GM12874 (cell line): ENCODE measurements around the gene SON.

ENCODE experiments used
- TF ChIP-seq, protein P1 (sequence below): IDR thresholded peaks from 2 replicates; pipeline ENCODE4 v1.5.1; 2011; ENCODE audit warnings: low read depth, mild to moderate bottlenecking, control low read depth, low read length, moderate library complexity; ENCODE audit not compliant: insufficient read depth

Gene SON, protein sequence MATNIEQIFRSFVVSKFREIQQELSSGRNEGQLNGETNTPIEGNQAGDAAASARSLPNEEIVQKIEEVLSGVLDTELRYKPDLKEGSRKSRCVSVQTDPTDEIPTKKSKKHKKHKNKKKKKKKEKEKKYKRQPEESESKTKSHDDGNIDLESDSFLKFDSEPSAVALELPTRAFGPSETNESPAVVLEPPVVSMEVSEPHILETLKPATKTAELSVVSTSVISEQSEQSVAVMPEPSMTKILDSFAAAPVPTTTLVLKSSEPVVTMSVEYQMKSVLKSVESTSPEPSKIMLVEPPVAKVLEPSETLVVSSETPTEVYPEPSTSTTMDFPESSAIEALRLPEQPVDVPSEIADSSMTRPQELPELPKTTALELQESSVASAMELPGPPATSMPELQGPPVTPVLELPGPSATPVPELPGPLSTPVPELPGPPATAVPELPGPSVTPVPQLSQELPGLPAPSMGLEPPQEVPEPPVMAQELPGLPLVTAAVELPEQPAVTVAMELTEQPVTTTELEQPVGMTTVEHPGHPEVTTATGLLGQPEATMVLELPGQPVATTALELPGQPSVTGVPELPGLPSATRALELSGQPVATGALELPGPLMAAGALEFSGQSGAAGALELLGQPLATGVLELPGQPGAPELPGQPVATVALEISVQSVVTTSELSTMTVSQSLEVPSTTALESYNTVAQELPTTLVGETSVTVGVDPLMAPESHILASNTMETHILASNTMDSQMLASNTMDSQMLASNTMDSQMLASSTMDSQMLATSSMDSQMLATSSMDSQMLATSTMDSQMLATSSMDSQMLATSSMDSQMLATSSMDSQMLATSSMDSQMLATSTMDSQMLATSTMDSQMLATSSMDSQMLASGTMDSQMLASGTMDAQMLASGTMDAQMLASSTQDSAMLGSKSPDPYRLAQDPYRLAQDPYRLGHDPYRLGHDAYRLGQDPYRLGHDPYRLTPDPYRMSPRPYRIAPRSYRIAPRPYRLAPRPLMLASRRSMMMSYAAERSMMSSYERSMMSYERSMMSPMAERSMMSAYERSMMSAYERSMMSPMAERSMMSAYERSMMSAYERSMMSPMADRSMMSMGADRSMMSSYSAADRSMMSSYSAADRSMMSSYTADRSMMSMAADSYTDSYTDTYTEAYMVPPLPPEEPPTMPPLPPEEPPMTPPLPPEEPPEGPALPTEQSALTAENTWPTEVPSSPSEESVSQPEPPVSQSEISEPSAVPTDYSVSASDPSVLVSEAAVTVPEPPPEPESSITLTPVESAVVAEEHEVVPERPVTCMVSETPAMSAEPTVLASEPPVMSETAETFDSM (N-terminal part only)

DNA sequence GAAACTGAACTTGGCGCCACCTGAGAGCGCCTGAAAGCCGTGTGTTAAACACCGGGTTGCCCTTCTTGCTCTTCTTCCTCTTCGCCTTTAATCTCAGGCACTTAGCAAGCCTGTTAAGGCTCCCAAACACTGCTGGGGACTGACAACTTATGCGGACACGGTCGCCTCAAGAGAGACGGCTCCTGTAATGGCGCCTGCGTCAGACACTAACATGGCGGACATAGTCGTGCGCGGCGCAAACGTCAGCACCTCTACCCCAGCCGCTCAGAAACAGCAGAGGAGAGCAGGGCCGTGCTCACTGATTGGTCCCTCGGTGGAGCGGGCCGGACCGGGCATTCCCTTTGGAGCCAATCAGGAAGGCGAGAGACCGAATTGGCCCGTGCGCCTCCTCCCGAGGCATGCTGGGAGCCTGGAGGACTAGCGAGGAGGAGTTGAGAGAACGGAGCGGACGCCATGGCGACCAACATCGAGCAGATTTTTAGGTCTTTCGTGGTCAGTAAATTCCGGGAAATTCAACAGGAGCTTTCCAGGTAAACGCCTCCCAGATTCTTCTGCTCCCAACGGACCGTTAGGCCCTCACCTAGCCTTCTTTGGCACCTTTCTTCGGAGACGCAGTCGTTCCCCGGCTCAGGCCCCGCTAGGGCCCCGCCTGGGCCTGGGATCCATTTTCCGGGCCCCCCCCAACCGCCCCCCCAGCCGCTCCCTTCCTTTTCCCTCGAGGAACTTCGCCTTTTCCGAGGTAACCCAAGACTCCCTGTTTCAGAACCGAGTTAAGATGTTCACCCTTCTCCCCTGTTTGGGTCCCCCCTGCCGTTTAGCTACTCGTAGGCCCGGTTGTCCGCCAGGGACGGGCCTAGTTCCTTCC lies at the start of gene SON:
SON (plus strand) TSS at position 399 of the 865 bp plus-strand sequence; CDS start at position 454, 55 bp downstream.
- TF ChIP-seq, protein P1, sequence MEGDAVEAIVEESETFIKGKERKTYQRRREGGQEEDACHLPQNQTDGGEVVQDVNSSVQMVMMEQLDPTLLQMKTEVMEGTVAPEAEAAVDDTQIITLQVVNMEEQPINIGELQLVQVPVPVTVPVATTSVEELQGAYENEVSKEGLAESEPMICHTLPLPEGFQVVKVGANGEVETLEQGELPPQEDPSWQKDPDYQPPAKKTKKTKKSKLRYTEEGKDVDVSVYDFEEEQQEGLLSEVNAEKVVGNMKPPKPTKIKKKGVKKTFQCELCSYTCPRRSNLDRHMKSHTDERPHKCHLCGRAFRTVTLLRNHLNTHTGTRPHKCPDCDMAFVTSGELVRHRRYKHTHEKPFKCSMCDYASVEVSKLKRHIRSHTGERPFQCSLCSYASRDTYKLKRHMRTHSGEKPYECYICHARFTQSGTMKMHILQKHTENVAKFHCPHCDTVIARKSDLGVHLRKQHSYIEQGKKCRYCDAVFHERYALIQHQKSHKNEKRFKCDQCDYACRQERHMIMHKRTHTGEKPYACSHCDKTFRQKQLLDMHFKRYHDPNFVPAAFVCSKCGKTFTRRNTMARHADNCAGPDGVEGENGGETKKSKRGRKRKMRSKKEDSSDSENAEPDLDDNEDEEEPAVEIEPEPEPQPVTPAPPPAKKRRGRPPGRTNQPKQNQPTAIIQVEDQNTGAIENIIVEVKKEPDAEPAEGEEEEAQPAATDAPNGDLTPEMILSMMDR: no peak

DNA sequence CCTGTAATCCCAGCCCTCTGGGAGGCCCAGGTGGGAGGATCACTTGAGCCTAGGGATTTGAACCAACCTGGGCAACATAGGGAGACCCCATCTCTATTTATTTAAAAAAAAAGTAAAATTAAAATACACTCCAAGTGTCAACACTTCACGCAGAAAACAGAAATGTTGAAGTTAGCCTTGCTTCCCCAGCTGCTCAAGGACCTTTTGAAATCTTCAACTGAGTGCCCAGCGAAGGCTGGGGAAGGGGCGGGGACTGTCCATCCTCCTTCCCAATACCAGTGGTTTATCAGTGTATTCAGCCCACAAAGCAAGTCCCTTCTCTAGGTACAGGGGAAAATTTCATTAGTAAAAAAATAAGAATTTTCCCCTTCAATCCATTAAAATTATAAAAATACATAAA lies 49.1 kb upstream of the SON start:
- TF ChIP-seq, protein P1: no peak

DNA sequence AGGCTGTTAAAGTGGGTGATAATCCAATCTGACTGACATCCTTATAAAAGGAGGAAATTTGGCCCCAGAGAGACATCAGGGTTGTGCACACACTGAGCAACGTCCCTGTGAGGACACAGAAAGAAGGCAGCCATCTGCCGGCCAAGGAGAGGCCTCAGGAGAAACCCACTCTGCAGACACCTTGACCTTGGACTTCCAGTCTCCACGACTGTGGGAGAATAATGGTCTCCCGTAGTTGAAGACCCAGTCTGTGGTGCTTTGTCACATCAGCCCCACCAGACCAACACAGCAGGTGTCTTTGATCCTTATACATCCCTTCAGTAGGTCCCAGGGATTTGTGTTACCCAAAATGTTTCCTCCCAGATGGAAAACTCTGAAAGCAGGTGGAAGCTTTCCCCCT lies 47.1 kb upstream of the SON start:
- TF ChIP-seq, protein P1: no peak

DNA sequence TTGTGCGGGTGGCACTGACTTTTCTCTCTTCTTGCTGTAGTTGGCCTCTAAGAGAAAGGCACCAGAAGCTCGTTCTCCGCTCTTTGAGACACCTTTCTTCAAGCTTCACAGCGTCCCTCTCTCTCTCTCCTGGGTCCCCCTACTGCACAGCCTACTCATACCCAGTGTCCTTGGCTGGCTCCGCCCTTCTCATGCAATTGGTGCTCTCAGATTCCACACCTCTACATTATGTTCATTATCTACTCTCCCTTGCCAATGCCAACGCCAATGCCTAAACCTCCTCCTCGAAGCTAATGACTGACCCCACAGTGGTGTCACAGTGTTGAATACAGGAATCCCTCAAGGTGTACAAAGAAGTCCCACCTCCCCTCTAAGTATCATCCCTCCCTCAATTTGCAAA lies 46.5 kb upstream of the SON start:
- TF ChIP-seq, protein P1: no peak

DNA sequence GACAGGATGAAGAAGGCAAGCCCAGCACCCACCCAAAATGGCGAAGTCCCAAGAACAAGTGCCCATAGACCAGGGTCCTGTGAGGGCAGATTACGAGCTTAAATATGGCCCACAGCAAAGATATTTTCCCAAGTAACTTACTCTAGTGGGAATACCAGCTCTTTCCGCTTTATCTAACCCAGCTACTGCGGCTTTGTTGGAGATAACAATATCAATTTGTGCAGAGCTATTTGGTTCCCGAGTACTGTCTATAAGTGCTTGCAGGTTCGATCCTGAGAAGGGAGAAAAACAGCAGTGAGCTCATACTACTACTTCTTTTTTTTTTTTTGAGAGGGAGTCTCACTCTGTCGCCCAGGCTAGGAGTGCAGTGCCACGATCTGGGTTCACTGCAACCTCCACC lies 37.0 kb upstream of the SON start:
- TF ChIP-seq, protein P1: no peak

DNA sequence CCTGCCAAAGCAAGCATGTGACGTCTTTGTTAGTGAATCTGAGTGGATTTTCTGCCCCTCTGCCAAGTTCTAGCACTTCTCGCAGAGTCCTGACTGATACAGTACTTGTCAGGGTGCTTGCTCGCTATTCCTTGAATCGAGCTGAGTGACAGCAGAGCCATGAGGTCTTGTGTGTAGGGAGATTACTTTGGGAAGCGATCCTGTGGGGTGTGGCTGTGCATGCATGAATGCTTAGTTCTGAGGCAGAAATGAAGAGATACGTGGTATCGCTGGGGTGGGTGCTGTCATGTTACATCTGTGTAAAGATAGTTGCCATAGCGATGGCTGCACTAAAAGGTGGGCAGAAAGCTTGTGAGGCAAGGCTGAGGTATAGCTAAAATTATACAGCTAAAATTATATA lies 32.0 kb upstream of the SON start:
- TF ChIP-seq, protein P1: no peak
